HG02678 (cell line): ENCODE results near the gene BIN1.

Experiments
- ATAC-seq: cut with Tn5 transposase; IDR thresholded peaks from one replicate; pipeline ENCODE4 v1.9.1; 2021; ENCODE audit warnings: mild to moderate bottlenecking, moderate library complexity; ENCODE audit not compliant: unreplicated experiment

Gene BIN1

GRCh38 chr2:127104166-127104660, 2.7 kb downstream of the BIN1 start:
- ATAC-seq = no peak

- no peak for ATAC-seq
Observed at GRCh38 chr2:127103243-127104165, 3.5 kb downstream of the BIN1 start.

- no peak for ATAC-seq
Observed at GRCh38 chr2:127102521-127103242, 4.3 kb downstream of the BIN1 start.

- no peak for ATAC-seq
Observed at GRCh38 chr2:127101756-127102477, 5.0 kb downstream of the BIN1 start.

GRCh38 chr2:127101048-127101611, 5.8 kb downstream of the BIN1 start:
- no peak for ATAC-seq

- no peak for ATAC-seq
Observed at GRCh38 chr2:127100251-127101047, 6.5 kb downstream of the BIN1 start.

- no peak for ATAC-seq
Observed at GRCh38 chr2:127098711-127099110, 8.2 kb downstream of the BIN1 start.

- ATAC-seq = no peak
Observed at GRCh38 chr2:127097841-127098651, 8.9 kb downstream of the BIN1 start.

- no peak for ATAC-seq
Observed at GRCh38 chr2:127097471-127097765, 9.5 kb downstream of the BIN1 start.

GRCh38 chr2:127096718-127097470, 10.1 kb downstream of the BIN1 start:
- no peak for ATAC-seq

GRCh38 chr2:127096280-127096679, 10.7 kb downstream of the BIN1 start:
- no peak for ATAC-seq

GRCh38 chr2:127095784-127096183, 11.2 kb downstream of the BIN1 start:
- ATAC-seq = no peak

GRCh38 chr2:127095367-127095641, 11.7 kb downstream of the BIN1 start:
- ATAC-seq = no peak

- no peak for ATAC-seq
Observed at GRCh38 chr2:127094509-127095366, 12.2 kb downstream of the BIN1 start.

- ATAC-seq = peak; percentile 47
Observed at GRCh38 chr2:127093648-127094210, 13.2 kb downstream of the BIN1 start.

- no peak for ATAC-seq
Observed at GRCh38 chr2:127092901-127093516, 13.9 kb downstream of the BIN1 start.

GRCh38 chr2:127092306-127092705, 14.6 kb downstream of the BIN1 start:
- no peak for ATAC-seq
